Endothelial cell (in vitro differentiated cells): ENCODE data around the gene DOCK10. TPM values are rescaled to one million over a fixed set of nuclear protein-coding genes. Genes with fewer than 3 reads are reported as not detected.
"Not testable (repeated sequence)": the region's sequence is repeated elsewhere in the genome, so short reads cannot be mapped to it uniquely, and the experiment has no call there.

ENCODE experiments used
- DNase-seq: peaks from one replicate; pipeline ENCODE4 v3.0.0; 2021; ENCODE audit warnings: low spot score
- H3K27ac Mint-ChIP-seq: one replicate; pipeline ENCODE4 v1.8.0; 2021; ENCODE audit warnings: mixed read lengths, inconsistent platforms; ENCODE audit not compliant: unreplicated experiment
- H3K27me3 Mint-ChIP-seq: one replicate; pipeline ENCODE4 v1.8.0; 2021; ENCODE audit warnings: mild to moderate bottlenecking, moderate library complexity, mixed read lengths, inconsistent platforms; ENCODE audit not compliant: unreplicated experiment
- H3K36me3 Mint-ChIP-seq: one replicate; pipeline ENCODE4 v1.8.0; 2021; ENCODE audit warnings: mild to moderate bottlenecking, low read depth, mixed read lengths, inconsistent platforms; ENCODE audit not compliant: unreplicated experiment
- H3K4me1 Mint-ChIP-seq: one replicate; pipeline ENCODE4 v1.8.0; 2021; ENCODE audit warnings: mild to moderate bottlenecking, mixed read lengths, inconsistent platforms; ENCODE audit not compliant: unreplicated experiment
- H3K4me3 Mint-ChIP-seq: one replicate; pipeline ENCODE4 v1.8.0; 2021; ENCODE audit warnings: mild to moderate bottlenecking, mixed read lengths, inconsistent platforms; ENCODE audit not compliant: unreplicated experiment
- H3K9me3 Mint-ChIP-seq: one replicate; pipeline ENCODE4 v1.8.0; 2021; ENCODE audit warnings: mixed read lengths, inconsistent platforms; ENCODE audit not compliant: unreplicated experiment
- CTCF ChIP-seq: fragments of 200-600 bp; sonication (generic); IDR thresholded peaks from one replicate; pipeline ENCODE4 v1.5.0; 2021; ENCODE audit warnings: antibody characterized with exemption; ENCODE audit not compliant: unreplicated experiment
- total RNA-seq: library from RNA; stranded (reverse); fragmentation: NEBNext Ultra II Directional; extraction: Animal tissue kit (Norgen Biotek cat#: 25700); gene quantifications from one replicate; pipeline ENCODE4 v1.2.1, GENCODE V29; 2021; ENCODE audit not compliant: unreplicated experiment

The DOCK10 gene
- total RNA-seq, 1 donor from 2014 or later, result 7.6 TPM

DNA sequence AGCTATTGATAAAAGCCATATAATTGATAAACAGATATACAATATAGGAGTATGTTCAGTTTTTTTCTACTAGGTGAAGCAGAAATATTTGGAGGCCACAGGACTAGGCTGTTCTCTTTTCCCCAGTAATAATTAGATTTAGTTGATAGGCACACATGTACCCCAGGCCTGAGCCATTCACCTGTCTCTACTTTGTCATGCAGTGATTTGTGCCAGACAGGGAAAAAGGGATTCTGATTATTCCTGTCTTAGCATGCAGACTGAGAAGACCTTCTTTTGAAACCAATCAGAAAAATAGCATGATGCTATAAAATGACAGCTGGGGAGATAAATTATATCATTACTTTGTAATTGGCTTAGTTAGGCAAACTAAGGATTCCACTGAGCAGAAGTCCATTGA, 94.3 kb downstream of the DOCK10 start:
- TF ChIP-seq CTCF, result no peak
- Mint-ChIP-seq H3K4me1 (peaks cover 17% of the 10 kb centered on the region), H3K9me3 (no peaks in the 10 kb centered on the region)

DNA sequence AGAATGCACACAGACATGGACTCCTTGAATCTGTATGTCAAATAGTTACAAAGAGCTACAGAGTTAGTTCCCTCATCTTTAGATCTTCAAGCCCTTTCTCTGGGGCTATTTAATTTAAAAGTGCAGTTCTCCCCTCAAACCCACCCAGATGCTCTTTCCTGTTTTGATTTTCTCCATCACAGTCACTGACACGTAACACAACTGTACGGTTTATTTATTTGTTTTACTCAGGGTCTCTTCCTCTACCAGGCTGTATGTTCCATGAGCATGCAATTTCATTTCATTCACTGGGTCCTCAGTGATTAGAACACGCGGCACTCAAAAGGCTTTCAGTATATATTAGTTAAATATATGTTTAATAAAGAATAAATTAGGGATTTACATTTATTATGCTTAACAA, 94.7 kb downstream of the DOCK10 start:
- H3K36me3 Mint-ChIP-seq, result no peaks in the 10 kb centered on the region
- H3K27ac Mint-ChIP-seq, result peak overlapping the region; percentile 15
- no peak overlapping the region for H3K4me3 Mint-ChIP-seq
- H3K27me3 Mint-ChIP-seq, result no peaks in the 10 kb centered on the region
- no peak for TF ChIP-seq CTCF
- peaks cover 17% of the 10 kb centered on the region for H3K4me1 Mint-ChIP-seq
- H3K9me3 Mint-ChIP-seq, result no peaks in the 10 kb centered on the region
- DNase-seq, result no peak

More for the DNA sequence above, 94.3 kb downstream of the DOCK10 start:
- DNase-seq, result no peak
- no peak overlapping the region for H3K27ac Mint-ChIP-seq
- H3K4me3 Mint-ChIP-seq, result no peak overlapping the region
- no peaks in the 10 kb centered on the region for H3K27me3 Mint-ChIP-seq
- H3K36me3 Mint-ChIP-seq, result no peaks in the 10 kb centered on the region

DNA sequence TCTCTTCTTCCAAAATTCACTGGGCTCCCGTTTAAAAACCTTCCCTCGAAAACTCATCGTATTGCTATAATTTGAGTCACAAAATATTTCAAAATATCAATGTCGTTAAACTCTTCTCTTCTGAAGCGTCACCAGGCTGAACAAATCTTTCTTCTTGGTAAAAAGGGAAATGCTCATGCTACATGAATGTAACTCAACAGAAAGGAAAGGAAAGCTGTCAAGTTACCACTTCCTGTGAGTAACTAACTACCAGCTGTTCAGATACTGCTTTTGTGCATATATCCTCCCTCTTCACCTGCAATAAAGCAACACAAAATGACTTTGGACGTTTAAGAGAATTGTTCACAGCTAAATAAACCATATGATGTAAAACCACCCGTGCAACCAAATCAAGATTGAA, 95.4 kb downstream of the DOCK10 start:
- Mint-ChIP-seq H3K27ac (peak overlapping the region; percentile 91), H3K27me3 (no peaks in the 10 kb centered on the region), H3K36me3 (no peaks in the 10 kb centered on the region), H3K4me3 (no peak overlapping the region), H3K4me1 (peaks cover 22% of the 10 kb centered on the region), H3K9me3 (no peaks in the 10 kb centered on the region)
- DNase-seq, result no peak
- TF ChIP-seq CTCF, result no peak

DNA sequence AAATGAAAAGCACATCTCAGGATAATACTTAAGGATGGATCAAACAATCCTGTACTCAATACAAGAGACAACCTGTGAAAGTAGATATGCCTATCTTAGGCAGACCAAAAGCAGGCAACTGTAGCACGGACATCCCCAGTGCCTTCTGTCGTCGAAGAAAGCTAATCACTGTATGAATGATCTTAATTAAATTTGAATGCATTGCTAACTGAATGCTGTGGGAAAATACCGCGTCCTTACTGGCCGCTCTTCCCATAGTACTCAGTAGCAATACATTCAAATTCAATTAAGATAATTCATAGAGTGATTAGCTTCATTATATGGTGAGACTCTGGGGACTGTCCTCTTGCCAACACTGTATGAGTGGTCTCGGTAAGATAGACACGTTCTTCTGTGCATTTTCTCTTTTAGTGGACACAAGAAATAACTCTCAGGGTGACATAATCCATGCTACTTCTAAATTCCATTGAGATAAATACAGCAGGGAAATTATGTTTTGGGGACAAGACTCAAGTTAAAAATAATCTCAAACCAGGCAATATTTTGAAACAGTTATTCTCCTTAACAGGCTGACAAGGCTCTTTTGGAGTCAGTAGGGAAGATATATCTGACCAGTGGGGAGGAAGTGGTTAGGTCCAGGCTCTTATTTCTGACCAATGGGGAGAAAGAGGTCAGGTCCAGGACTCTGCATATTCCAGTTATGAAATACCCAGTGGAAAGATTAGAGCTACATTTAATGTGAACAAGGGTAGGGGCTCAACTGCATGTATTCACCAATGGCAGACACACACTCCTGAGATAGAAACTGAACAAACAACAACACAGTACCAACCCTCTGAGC, 97.3 kb downstream of the DOCK10 start:
- no peaks in the 10 kb centered on the region for H3K27me3 Mint-ChIP-seq
- no peaks in the 10 kb centered on the region for H3K36me3 Mint-ChIP-seq
- H3K4me1 Mint-ChIP-seq, result peaks cover 23% of the 10 kb centered on the region
- no peaks in the 10 kb centered on the region for H3K9me3 Mint-ChIP-seq
- DNase-seq, result no peak
- H3K27ac Mint-ChIP-seq, result no peak overlapping the region
- no peak for TF ChIP-seq CTCF
- H3K4me3 Mint-ChIP-seq, result no peak overlapping the region

GRCh38 chr2:224943601-224944041, 98.6 kb downstream of the DOCK10 start:
- H3K27ac Mint-ChIP-seq, H3K4me3 Mint-ChIP-seq, DNase-seq, H3K9me3 Mint-ChIP-seq, H3K27me3 Mint-ChIP-seq, H3K36me3 Mint-ChIP-seq: not testable (repeated sequence)
- peaks cover 23% of the 10 kb centered on the region for H3K4me1 Mint-ChIP-seq
